Measurements from ENCODE around the gene FAM170B. TPM values are rescaled to one million over a fixed set of nuclear protein-coding genes. Genes with fewer than 3 reads are reported as not detected.

Gene FAM170B
- total and polyA plus RNA-seq, 2 of the 4 experiments (the other 2 are of a cell fraction): not detected

DNA sequence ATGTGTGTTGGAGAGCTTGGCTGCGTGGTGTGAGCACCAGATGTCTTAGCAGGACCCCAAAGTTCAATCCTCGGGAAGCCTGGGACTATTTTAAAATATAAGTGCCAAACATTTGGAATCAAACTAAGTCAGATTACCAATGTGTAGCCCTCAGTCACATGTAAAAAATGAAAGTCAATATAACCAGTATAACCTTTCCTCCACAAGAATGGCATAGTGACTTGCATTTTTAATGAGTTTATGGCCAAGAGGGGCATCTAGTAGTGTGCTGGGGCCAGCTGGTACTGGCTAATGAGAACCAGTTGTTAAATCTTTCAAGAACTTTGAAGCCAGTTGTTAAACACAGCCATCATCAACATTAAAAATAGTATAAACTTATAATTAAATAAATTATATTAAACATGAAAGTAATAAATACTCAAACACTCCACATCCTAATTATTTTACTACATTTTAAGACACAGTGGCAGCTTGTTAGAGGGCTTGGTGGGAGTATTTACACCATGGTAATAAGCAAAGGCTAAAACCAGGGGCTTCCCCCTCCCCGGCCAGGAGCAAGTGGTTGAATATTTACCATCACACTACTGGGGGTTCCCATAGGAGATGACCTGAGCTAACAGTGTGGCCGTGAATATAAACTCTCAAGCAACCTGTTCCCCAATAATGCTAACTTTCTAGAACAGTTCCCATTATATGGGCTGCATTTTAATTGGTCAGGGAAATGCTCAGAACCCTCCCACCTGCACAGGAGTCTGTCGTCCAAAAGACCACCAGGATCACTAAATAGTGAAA, 7.9 kb upstream of the FAM170B start:
- no peak for DNase-seq
- Histone ChIP-seq H3K79me1 (ENCODE audit: low read depth in 1 of 2, low read length in 2 of 2) (no peaks in the 10 kb centered on the region), H3K36me3 (ENCODE audit: control insufficient read depth, insufficient read depth, low read length) (no peaks in the 10 kb centered on the region), H3K14ac (replicated peaks; ENCODE audit: low read depth, low read length) (peak overlapping the region; percentile 29), H2AK5ac (ENCODE audit: low read depth, low read length) (peak overlapping the region; percentile 95), H3K4me3 (ENCODE audit: insufficient read depth, low read depth, low read length) (no peak overlapping the region), H4K8ac (ENCODE audit: low read depth in 2 of 2, low read length in 2 of 2) (peak overlapping the region; percentile 28 to 33; a peak in 2 of 4 replicates), H2BK120ac (ENCODE audit: low read depth, low read length) (peak overlapping the region; percentile 80), H3K4me2 (ENCODE audit: low read depth, low read length) (no peak overlapping the region), H3K23ac (ENCODE audit: low read depth, low read length) (peak overlapping the region; percentile 6; the same call in 1 of the 2 replicates), H3K27me3 (ENCODE audit: control insufficient read depth, insufficient read depth, low read length) (0 out of 2 replicates have a peak, but pooled peaks cover 3% of the 10 kb centered on the region), H3K9me1 (ENCODE audit: insufficient read depth, low read length) (peaks cover 35% of the 10 kb centered on the region), H3K27ac (ENCODE audit: insufficient read depth, low read length) (peak overlapping the region; percentile 65; the same call in 1 of the 2 replicates), H2AK9ac (replicated peaks; ENCODE audit: low read depth, low read length, poor library complexity) (no peak overlapping the region), H4K20me1 (ENCODE audit: insufficient read depth, low read length) (peaks cover 13% of the 10 kb centered on the region; the same call in 1 of the 2 replicates), H2AFZ (replicated peaks; ENCODE audit: low read length, poor library complexity) (no peak overlapping the region), H3K9me3 (ENCODE audit: control insufficient read depth, insufficient read depth, low read length) (no peaks in the 10 kb centered on the region), H4K91ac (ENCODE audit: insufficient read depth, low read depth, low read length) (peak overlapping the region; percentile 76), H3K18ac (ENCODE audit: low read depth, low read length) (peak overlapping the region; percentile 84), H3K9ac (ENCODE audit: low read depth, low read length) (no peak overlapping the region), H2BK5ac (ENCODE audit: low read depth, low read length, poor library complexity, severe bottlenecking) (peak overlapping the region; percentile 44), H4K5ac (ENCODE audit: low read depth, low read length) (peak overlapping the region; percentile 65), H3K4ac (ENCODE audit: low read depth, low read length) (peak overlapping the region; percentile 70), H3K4me1 (ENCODE audit: control insufficient read depth, insufficient read depth, low read length) (peaks cover 51% of the 10 kb centered on the region), H2BK15ac (ENCODE audit: low read depth, low read length) (peak overlapping the region; percentile 77; the same call in 2 of the 3 replicates), H2BK20ac (ENCODE audit: low read depth, low read length) (peak overlapping the region; percentile 77), H3K56ac (ENCODE audit: extremely low read depth, insufficient read depth, low read length) (no peak overlapping the region)
- no TSS peak for BruUV-seq (replicated peaks)
- in situ Hi-C loops (cut with MboI; ENCODE audit: low sequenced_read_pairs): no loop called here
- no peak for ATAC-seq (ENCODE audit: low read depth)
- dilution Hi-C loops (cut with HindIII; ENCODE audit: low sequenced_read_pairs, unreplicated experiment): no loop called here
- TF ChIP-seq POLR2A (IDR thresholded peaks at IDR 0.05; ENCODE audit: low read depth, low read length) (no peak), FOS (IDR thresholded peaks at IDR 0.05; ENCODE audit: low read depth, low read length) (no peak), ELK1 (IDR thresholded peaks at IDR 0.05; ENCODE audit: borderline replicate concordance, low read depth, low read length) (no peak), RAD21 (IDR thresholded peaks at IDR 0.05; ENCODE audit: low read length) (no peak), NFE2L2 (IDR thresholded peaks at IDR 0.05; ENCODE audit: low read depth, low read length) (peak; percentile 39; the same call in 1 of the 2 replicates), RFX5 (IDR thresholded peaks at IDR 0.05; ENCODE audit: low read depth, low read length) (no peak)
- TF ChIP-seq, protein P1, sequence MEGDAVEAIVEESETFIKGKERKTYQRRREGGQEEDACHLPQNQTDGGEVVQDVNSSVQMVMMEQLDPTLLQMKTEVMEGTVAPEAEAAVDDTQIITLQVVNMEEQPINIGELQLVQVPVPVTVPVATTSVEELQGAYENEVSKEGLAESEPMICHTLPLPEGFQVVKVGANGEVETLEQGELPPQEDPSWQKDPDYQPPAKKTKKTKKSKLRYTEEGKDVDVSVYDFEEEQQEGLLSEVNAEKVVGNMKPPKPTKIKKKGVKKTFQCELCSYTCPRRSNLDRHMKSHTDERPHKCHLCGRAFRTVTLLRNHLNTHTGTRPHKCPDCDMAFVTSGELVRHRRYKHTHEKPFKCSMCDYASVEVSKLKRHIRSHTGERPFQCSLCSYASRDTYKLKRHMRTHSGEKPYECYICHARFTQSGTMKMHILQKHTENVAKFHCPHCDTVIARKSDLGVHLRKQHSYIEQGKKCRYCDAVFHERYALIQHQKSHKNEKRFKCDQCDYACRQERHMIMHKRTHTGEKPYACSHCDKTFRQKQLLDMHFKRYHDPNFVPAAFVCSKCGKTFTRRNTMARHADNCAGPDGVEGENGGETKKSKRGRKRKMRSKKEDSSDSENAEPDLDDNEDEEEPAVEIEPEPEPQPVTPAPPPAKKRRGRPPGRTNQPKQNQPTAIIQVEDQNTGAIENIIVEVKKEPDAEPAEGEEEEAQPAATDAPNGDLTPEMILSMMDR (conservative IDR thresholded peaks at IDR 0.05; ENCODE audit: low read depth, low read length): no peak
- POLR2A ChIA-PET (ENCODE audit: unreplicated experiment): no interaction called here
- intact Hi-C loops (cut with micrococcal nuclease): no loop called here
- CTCF ChIA-PET: no interaction called here
- WGBS, 2 experiments (ENCODE audit: extremely low coverage in 2 of 2, insufficient read length in 1 of 2): no CpG with 5 or more reads among the region's 5 CpGs

Measured in IMR-90 (cell line).